Mucosa of descending colon (tissue), 3 donors: Measurements from ENCODE around the gene CMSS1. TPM values are rescaled to one million over a fixed set of nuclear protein-coding genes. Genes with fewer than 3 reads are reported as not detected.

Source experiments
- ATAC-seq: fragments of 200-7000 bp; cut with Tn5 transposase; one replicate; pipeline ENCODE4 v1.9.1; 2020; ENCODE audit warnings: mild to moderate bottlenecking, moderate library complexity
- DNase-seq, 3 donors: peaks; one replicate each; pipeline ENCODE4 v3.0.0-alpha.2; 2020
- H3K36me3 ChIP-seq: fragments of 200-600 bp; one replicate; pipeline ENCODE4 v1.8.0; 2021; ENCODE audit warnings: low read depth, mild to moderate bottlenecking
- H3K4me1 ChIP-seq: fragments of 200-600 bp; one replicate; pipeline ENCODE4 v1.8.0; 2021; ENCODE audit warnings: low read depth, mild to moderate bottlenecking
- H3K4me3 ChIP-seq: fragments of 200-600 bp; one replicate; pipeline ENCODE4 v1.8.0; 2021; ENCODE audit warnings: mild to moderate bottlenecking
- H3K9me3 ChIP-seq: fragments of 200-600 bp; one replicate; pipeline ENCODE4 v1.8.0; 2021; ENCODE audit warnings: mild to moderate bottlenecking
- CTCF ChIP-seq: fragments of 200-600 bp; IDR thresholded peaks from one replicate; pipeline ENCODE4 v1.8.0; 2022; ENCODE audit warnings: antibody characterized with exemption, mild to moderate bottlenecking
- intact Hi-C, 2 donors: fragments of 100-400 bp; cut with DNase I in 1 of 2; cut with micrococcal nuclease in 1 of 2; formaldehyde crosslinking; loops; one replicate each; pipeline versions ENCODE4 v1.11.0 to v1.11.1; 2022; cut with DNase I, micrococcal nuclease
- total RNA-seq, 3 donors: library from RNA; stranded (reverse); fragmentation: NEBNext Ultra II Directional in 2 of 3; extraction: Animal tissue kit (Norgen Biotek cat#: 25700) in 2 of 3; gene quantifications; one replicate each; pipeline versions ENCODE4 v1.2.1 to v1.2.4, GENCODE V29; 2021 to 2023
- donor health status: DM: no; HTN: no; CAD: no; lungs with moderate emphysema.
- donor health status: DM: no; HTN: no; CAD: no.
- donor health status: DM: no; HTN: yes; CAD: no.

CMSS1 gene
- total RNA-seq, 3 donors from 2014 or later, result 9.6 to 24.2 (median 13.8) TPM

- no peak for TF ChIP-seq CTCF
- no peaks in the 10 kb centered on the region for H3K36me3 ChIP-seq
- H3K9me3 ChIP-seq, result no peaks in the 10 kb centered on the region
- intact Hi-C loops, result no loop called here
- ATAC-seq (no peak), DNase-seq (no peak)
- no peaks in the 10 kb centered on the region for H3K4me1 ChIP-seq
- H3K4me3 ChIP-seq, result no peak overlapping the region
Observed at GRCh38 chr3:99990179-99990578, 172.5 kb downstream of the CMSS1 start.

GRCh38 chr3:99997293-99997692 lies 179.6 kb downstream of the CMSS1 start:
- ATAC-seq (no peak), DNase-seq (no peak)
- TF ChIP-seq CTCF, result no peak
- intact Hi-C loops, result no loop called here
- Histone ChIP-seq H3K9me3 (peaks cover 3% of the 10 kb centered on the region), H3K36me3 (no peaks in the 10 kb centered on the region), H3K4me1 (no peaks in the 10 kb centered on the region), H3K4me3 (no peak overlapping the region)

DNA sequence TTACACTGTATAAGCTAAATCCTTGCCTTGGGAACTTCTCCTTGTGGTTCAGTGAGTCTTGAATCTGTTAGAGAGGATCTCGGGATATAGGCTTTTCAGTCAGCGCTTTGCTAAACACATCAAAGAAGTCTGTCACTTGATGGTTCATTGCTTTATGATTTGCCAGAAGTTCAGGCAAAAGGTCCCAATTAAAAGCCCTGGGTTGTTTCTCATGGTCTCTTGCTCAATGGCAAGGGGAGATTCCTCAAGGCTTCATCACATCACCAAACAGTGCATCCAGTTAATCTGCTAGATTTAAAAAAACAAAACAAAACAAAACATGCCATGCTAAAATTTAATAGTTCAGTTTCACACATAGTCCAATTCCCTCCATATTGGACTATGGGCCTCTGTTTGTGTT lies 181.9 kb downstream of the CMSS1 start:
- H3K4me1 ChIP-seq, result peaks cover 6% of the 10 kb centered on the region
- no peak for ATAC-seq
- H3K9me3 ChIP-seq, result peaks cover 3% of the 10 kb centered on the region
- no peak for TF ChIP-seq CTCF
- no peak for DNase-seq
- no peaks in the 10 kb centered on the region for H3K36me3 ChIP-seq
- intact Hi-C loops, result no loop called here
- H3K4me3 ChIP-seq, result no peak overlapping the region

GRCh38 chr3:100001083-100001482 lies 183.4 kb downstream of the CMSS1 start:
- Histone ChIP-seq H3K4me3 (no peak overlapping the region), H3K9me3 (no peaks in the 10 kb centered on the region), H3K36me3 (no peaks in the 10 kb centered on the region), H3K4me1 (peaks cover 10% of the 10 kb centered on the region)
- no peak for ATAC-seq
- no peak for TF ChIP-seq CTCF
- intact Hi-C loops, result no loop called here
- DNase-seq, result no peak

DNA sequence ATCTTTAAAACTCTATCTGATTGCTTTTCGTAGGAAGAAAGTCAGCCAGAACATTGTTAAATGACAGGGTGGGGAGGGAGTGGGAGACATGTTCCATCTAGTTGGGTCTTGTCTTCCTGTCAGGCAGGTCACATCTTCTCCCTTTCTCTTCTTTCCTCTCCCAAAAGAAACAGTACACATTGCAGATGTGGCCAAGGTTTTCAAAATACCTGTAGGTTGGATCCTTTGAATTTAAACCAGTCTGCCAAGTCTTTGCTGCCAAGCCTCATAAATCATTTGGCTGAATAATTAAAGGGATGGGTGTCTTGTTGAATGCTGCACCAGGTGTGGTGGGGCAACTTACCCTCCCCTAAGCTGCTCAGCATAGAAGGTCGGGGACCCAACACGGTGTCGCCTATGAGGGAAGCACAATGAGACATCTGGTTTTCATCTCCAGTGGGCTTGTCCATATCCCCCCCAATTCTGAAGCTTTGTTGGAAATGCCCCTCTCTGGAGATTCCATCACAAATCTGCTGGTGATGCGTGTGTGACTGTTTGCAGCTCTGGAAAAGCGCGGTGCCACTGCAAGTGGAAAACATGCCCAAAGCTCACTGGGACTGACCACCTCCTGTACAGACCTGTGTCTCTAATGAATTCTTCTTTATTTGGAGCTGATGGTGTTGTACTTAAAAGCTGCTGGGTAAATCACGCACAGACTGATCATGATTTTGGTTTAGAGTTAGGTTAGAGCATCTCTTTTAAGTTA lies 184.0 kb downstream of the CMSS1 start:
- intact Hi-C loops, result no loop called here
- ATAC-seq, result no peak
- H3K36me3 ChIP-seq, result no peaks in the 10 kb centered on the region
- DNase-seq, result no peak
- H3K4me3 ChIP-seq, result no peak overlapping the region
- H3K4me1 ChIP-seq, result peaks cover 10% of the 10 kb centered on the region
- H3K9me3 ChIP-seq, result no peaks in the 10 kb centered on the region
- no peak for TF ChIP-seq CTCF
